Mesendoderm (in vitro differentiated cells): Measurements from ENCODE around the gene PDSS2. TPM values are rescaled to one million over a fixed set of nuclear protein-coding genes. Genes with fewer than 3 reads are reported as not detected.
A peak's percentile ranks its signal among the peaks of the same experiment; 100 is the strongest.

Source experiments
- DNase-seq: peaks from one replicate; pipeline ENCODE4 v3.0.0; 2013
- H2AK5ac ChIP-seq: 2 replicates; pipeline ENCODE4 v1.6.1; 2013; ENCODE audit warnings: low read length, inconsistent platforms
- H2BK120ac ChIP-seq: 2 replicates; pipeline ENCODE4 v1.6.1; 2013; ENCODE audit warnings: low read depth, mild to moderate bottlenecking, low read length, moderate library complexity, mixed read lengths
- H2BK15ac ChIP-seq: replicated peaks from 2 replicates; pipeline ENCODE4 v1.6.1; 2013; ENCODE audit warnings: low read depth, mild to moderate bottlenecking, moderate library complexity
- H2BK5ac ChIP-seq: 2 replicates; pipeline ENCODE4 v1.6.1; 2013; ENCODE audit warnings: low read length, inconsistent platforms
- H3K18ac ChIP-seq: 2 replicates; pipeline ENCODE4 v1.6.1; 2013; ENCODE audit warnings: mild to moderate bottlenecking, low read length, mixed read lengths
- H3K23ac ChIP-seq: one replicate; pipeline ENCODE4 v1.6.1; 2013; ENCODE audit warnings: low read length
- H3K27ac ChIP-seq: 2 replicates; pipeline ENCODE4 v1.5.1; 2013; ENCODE audit warnings: low read depth, mild to moderate bottlenecking, inconsistent platforms, low read length, moderate library complexity
- H3K27me3 ChIP-seq: 2 replicates; pipeline ENCODE4 v1.6.1; 2013; ENCODE audit warnings: low read length, control low read depth, mild to moderate bottlenecking, inconsistent platforms; ENCODE audit not compliant: insufficient read depth, poor library complexity
- H3K36me3 ChIP-seq: 2 replicates; pipeline ENCODE4 v1.6.1; 2013; ENCODE audit warnings: low read length, inconsistent platforms; ENCODE audit not compliant: control insufficient read depth, insufficient read depth
- H3K4ac ChIP-seq: one replicate; pipeline ENCODE4 v1.6.1; 2013; ENCODE audit warnings: low read depth, mild to moderate bottlenecking, low read length, moderate library complexity
- H3K4me1 ChIP-seq: 2 replicates; pipeline ENCODE4 v1.6.1; 2013; ENCODE audit warnings: low read depth, low read length, inconsistent platforms; ENCODE audit not compliant: control insufficient read depth
- H3K4me2 ChIP-seq: 2 replicates; pipeline ENCODE4 v1.6.1; 2013; ENCODE audit warnings: low read length
- H3K4me3 ChIP-seq: 2 replicates; pipeline ENCODE4 v1.5.1; 2013; ENCODE audit warnings: mild to moderate bottlenecking, low read length
- H3K56ac ChIP-seq: one replicate; pipeline ENCODE4 v1.6.1; 2013; ENCODE audit warnings: low read length
- H3K79me1 ChIP-seq: 2 replicates; pipeline ENCODE4 v1.6.1; 2013; ENCODE audit warnings: low read length, inconsistent platforms
- H3K79me2 ChIP-seq: 2 replicates; pipeline ENCODE4 v1.6.1; 2013; ENCODE audit warnings: mild to moderate bottlenecking, low read length; ENCODE audit not compliant: control insufficient read depth, insufficient read depth
- H3K9ac ChIP-seq: 2 replicates; pipeline ENCODE4 v1.6.1; 2013; ENCODE audit warnings: low read length, inconsistent platforms
- H4K5ac ChIP-seq: one replicate; pipeline ENCODE4 v1.6.1; 2013; ENCODE audit warnings: low read length
- H4K8ac ChIP-seq: one replicate; pipeline ENCODE4 v1.6.1; 2013; ENCODE audit warnings: low read depth, mild to moderate bottlenecking, control low read depth, low read length, moderate library complexity
- WGBS: extraction: QIAGEN DNeasy Blood & Tissue Kit; methylation state at CpG from one replicate; pipeline ENCODE4 v1.1.7; 2013; ENCODE audit warnings: low lambda C conversion rate, missing lambda C conversion rate; ENCODE audit not compliant: insufficient coverage; ENCODE audit errors: extremely low coverage; 5-methylcytosine and 5-hydroxymethylcytosine counted together
- small RNA-seq: library from polyadenylated mRNA; stranded (forward); fragments of <200 nt; extraction: miRNeasy Mini kit (QIAGEN cat#:217004); gene quantifications from one replicate; pipeline ENCODE3, GENCODE V24; 2013; ENCODE audit not compliant: insufficient read depth

The PDSS2 gene

GRCh38 chr6:107103082-107103481 is 356.3 kb downstream of the PDSS2 start:
- Histone ChIP-seq H3K56ac (no peak overlapping the region), H3K9ac (no peak overlapping the region), H3K36me3 (no peaks in the 10 kb centered on the region), H3K79me2 (peaks cover 11% of the 10 kb centered on the region), H2BK15ac (no peak overlapping the region), H2AK5ac (no peak overlapping the region), H4K5ac (no peak overlapping the region), H3K4me3 (no peak overlapping the region), H3K23ac (no peak overlapping the region), H3K4ac (no peak overlapping the region), H3K79me1 (peaks cover 13% of the 10 kb centered on the region), H4K8ac (no peak overlapping the region), H3K27me3 (no peaks in the 10 kb centered on the region), H3K18ac (no peak overlapping the region), H3K27ac (no peak overlapping the region), H2BK5ac (no peak overlapping the region), H3K4me2 (no peak overlapping the region), H2BK120ac (no peak overlapping the region), H3K4me1 (peaks cover 8% of the 10 kb centered on the region)
- WGBS = no CpG with 5 or more reads among the region's 6 CpGs
- DNase-seq = peak; percentile 51

Small RNA genes lying within 50 kb of the gene (small RNA-seq; reads per million reads assigned to genes)
- gene AL591516.1 (not detected), gene RNU6-1299P (not detected)
